ENCODE results near the gene ZIC5.

Gene ZIC5

DNA sequence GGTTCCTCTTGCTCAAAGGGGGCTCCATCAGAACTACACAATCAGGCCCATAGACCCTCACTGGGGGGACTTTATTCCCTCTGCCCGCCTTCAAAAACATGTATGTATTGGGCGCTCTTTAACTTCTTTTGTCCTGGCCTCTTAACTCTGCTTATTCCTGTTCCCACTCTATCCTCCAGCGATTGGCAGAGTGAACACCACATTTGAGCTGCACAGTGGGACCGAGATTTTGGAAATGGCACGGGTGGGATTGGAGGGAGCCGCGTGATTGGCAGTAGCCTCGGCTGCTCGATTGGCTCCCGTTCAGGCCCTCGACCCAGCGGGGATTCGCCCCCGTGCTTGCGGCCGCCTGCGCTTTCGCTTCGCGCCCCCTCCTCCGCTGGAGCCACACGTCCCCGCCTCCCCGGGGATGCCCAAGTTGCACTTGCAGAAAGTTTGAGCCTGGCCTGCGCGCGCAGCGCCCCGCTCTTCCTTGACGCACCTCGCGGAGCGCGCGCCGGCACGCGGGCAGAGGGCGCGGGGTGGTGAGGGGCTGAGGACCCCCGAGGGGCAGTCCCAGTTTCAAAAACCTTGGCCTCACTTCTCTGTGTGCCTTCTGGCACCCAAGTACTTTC, at the start of gene ZIC5:
ZIC5 (minus strand) TSS at position 192 of the 614 bp plus-strand sequence; CDS start at position 28, 164 bp downstream.
- no peak for DNase-seq

DNA sequence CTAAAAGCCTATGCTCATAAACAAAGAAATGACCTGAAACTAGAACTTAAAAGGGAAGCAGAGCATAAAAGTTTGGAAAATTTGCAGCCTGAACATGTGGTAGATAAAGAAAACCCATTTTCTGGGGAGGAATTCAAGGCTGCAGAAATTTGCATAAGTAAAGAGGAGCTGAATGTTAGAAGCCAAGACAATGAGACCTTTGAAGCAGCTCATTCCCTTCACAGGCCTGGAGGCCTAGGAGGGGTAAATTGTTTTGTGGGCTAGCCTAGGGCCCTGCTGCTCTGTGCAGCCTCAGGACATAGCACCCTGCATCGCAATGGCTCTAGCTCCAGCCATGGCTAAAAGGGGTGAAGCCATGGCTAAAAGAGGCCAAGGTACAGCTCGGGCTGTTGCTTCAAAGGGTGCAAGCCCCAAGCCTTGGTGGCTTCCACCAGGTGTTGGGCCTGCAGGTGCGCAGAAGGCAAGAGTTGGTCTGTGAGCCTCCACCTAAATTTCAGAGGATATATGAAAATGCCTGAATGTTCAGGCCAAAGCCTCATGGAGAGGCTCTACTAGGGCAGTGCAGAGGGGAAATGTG, 48.3 kb upstream of the ZIC5 start:
- DNase-seq, result no peak

GRCh38 chr13:100014621-100015020, 43.1 kb upstream of the ZIC5 start:
- no peak for DNase-seq

GRCh38 chr13:99998261-99998660, 26.7 kb upstream of the ZIC5 start:
- DNase-seq, result no peak

- no peak for DNase-seq
These were observed 26.2 kb upstream of the ZIC5 start for GRCh38 chr13:99997702-99998214.

GRCh38 chr13:99996381-99996973, 24.9 kb upstream of the ZIC5 start:
- no peak for DNase-seq

GRCh38 chr13:99995589-99996380, 24.2 kb upstream of the ZIC5 start:
- DNase-seq, result no peak

DNA sequence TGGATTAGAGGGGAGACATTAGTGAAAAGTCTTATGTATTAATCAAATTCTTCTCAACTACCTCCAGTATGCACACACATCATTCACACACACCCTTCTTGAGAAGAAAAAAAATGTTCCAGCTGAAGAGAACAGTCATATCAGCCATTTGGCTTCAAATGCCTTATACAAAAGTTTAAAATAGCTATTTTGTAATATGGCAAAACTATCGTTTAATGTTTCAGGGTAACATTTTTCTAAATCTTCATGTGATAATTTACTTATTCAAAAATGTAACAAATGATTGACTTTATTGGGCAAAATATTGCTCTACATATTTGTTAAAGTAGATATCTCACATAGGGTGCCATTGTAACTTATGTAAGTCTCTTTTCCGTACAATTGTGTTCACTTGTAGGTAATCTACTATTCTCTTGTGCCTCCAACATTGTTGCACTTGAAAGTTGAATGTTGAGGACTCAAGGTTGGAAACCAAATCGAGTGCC, 23.6 kb upstream of the ZIC5 start:
- DNase-seq, result no peak

- no peak for DNase-seq
These were observed 23.1 kb upstream of the ZIC5 start for GRCh38 chr13:99994638-99995020.

DNA sequence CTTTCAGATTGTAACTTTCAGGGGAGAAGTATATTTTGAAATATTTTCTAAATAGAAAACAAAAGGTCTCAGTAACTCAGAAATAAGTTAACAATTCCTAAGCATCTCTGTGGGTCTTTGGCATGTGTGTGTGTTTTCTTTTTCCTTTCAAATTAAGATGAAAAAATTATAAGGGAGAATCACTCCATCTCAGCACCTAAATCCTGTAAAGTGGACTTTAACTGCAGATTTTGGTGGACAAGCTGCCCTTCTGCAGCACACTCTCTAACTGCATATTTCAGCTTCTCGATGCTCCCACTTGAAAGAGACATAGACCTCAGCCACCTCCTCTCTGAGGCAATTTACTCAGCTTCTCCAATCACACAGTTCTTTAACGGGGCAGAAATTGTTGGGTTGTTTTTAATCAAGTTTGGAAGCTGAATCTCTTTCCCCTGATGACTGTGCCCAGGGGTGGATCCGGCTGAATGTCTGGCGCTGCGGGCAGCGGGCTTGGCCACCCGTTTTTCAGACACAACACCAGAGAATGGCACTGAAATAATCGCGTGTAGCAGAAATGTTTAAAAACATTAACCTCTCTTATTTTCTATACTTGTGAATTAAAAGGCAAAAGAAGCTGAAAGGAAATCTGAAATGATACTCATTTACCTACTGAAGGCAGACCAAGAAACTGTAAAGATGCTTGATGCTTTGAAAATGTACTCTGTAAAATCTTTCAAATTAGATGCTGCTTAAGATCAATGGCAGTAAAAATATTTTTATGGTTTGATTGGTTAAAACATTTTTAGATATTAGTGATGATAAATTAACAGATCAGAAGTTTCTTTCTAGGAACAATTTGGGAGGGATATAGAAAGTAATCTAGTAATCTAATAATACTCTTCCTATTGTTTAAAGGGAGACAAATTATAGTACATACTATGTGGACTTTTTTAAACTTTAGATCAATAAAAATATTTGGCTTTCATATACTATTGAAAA, 22.4 kb upstream of the ZIC5 start:
- DNase-seq, result no peak

DNA sequence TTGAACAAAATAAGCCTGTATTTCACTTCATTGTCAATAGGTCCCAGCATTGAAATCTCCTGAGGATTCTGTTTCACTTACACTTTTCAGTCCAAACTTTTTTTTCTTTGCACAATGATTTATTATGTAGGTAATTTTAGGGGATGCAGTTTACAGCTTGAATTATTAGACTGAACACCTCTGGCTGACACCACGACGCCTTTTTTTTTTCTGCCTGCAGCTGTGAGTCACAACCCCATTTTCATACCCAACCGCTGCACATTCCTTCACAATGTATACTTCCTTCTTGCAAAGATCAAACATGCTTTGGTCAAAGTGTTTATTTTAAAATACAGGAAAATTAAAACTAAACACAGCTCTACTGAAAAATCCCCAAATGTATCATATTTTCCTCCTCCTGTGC, 21.4 kb upstream of the ZIC5 start:
- DNase-seq, result no peak

GRCh38 chr13:99991828-99992775, 20.5 kb upstream of the ZIC5 start:
- no peak for DNase-seq

DNA sequence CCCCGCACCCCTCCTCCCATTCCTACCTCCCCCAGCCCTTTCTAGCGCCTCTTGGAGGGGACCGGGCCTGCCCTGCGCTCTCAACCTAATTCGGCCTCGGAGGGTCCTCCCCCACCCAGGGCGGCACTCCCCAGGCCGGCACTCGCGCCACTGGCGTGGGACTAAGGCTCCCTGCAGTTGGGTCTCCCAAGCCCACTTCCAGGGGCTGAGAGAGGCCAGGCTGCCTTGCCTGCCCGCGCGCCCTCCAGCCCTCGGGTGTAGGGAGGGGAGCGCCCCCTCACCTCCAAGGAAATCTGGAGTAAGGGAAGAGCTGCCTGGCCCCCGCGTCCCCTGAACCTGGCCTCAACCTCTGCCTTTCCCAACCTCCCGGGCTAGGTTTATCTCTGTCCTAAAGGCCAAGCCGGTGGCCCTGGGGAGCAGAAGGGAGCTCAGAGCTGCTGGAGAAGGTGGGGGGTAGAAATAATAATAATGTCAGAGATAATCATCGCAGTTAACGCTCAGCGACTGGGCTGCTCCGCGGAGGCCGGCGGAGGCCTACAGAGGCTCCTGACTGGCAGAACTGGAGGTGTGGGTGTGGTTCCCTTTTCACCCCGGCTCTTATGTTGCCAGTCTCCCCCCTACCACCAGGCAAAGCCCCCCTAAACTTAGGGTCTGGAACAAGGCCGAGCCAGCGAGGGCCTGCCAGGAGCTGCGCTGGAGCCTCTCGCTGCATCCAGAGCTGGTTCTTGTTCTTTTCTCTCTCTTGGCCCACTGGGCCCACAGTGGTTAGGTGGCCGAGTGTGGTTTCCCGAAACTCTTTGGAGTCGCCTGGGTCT, 19.7 kb upstream of the ZIC5 start:
- DNase-seq, result no peak

GRCh38 chr13:99990126-99990977, 18.8 kb upstream of the ZIC5 start:
- DNase-seq, result no peak

DNA sequence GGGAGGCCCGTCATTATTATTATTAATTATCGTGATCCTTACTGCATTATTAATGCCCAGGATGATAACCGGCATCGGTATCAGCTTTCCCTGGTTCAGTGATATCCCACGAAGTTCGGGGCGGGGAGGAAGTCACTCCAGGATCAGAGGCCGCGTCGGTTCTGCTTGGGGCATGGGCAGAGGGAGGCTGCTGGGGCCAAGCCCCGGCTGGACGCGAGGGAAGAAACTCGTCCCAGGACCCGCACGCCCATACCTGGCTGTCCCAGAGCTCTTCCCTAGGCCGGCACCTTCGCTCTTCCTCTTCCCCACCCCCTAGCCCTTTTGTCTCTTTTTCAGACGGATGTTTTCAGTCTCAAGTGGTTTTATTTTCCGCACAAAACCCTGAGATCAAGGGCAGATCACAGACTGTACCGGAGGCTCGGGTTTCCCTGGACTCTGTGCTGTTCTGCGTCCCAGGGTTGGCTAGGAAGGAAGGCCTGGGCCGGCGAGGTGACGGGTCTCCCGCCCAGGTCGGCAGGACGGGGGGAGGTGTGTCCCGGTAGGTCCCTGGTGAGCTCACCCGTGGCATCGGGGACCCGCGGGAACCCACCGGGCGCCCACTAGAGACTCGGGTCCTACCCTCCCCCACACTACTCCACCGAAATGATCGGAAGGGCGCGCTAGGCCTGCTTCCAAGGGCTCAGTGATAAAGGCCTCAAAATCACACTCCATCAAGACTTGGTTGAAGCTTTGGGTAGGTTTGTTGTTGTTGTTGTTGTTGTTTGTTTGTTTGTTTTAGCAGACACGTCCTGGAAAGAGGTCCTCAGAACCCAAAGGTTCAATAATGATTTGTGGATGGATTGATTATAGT, 17.9 kb upstream of the ZIC5 start:
- no peak for DNase-seq

GRCh38 chr13:99988529-99989275, 17.1 kb upstream of the ZIC5 start:
- DNase-seq, result no peak
